GM12874 (cell line): ENCODE measurements around the gene PSMD5.

Source experiments
- CTCF ChIP-seq: IDR thresholded peaks from 2 replicates; pipeline ENCODE4 v1.5.1; 2011; ENCODE audit warnings: low read depth, mild to moderate bottlenecking, control low read depth, low read length, moderate library complexity; ENCODE audit not compliant: insufficient read depth

The PSMD5 gene

GRCh38 chr9:120852240-120853010 lies 9.7 kb upstream of the PSMD5 start:
- TF ChIP-seq CTCF: no peak

DNA sequence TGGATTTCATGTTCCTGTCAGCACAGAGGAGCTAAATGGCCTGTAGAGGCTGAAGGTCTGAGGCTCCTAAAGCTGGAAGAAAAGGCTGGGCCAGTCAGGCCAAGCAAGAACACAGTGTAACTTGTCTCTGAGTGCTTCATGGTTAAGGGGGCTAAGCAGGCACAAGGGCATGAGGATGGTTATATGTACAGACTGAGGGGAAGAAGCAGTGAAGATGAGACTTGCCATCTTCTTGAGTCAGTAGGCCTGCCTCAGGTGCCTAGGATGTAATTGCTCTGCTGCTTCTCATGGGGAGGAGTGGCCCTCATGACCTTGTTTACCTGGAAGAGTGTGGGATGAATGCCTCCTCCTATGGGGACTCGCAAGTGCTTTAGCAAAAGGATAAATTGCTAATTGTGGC lies 8.7 kb upstream of the PSMD5 start:
- no peak for TF ChIP-seq CTCF

GRCh38 chr9:120850315-120850714 lies 7.6 kb upstream of the PSMD5 start:
- no peak for TF ChIP-seq CTCF

GRCh38 chr9:120846906-120847305 lies 4.2 kb upstream of the PSMD5 start:
- no peak for TF ChIP-seq CTCF

- TF ChIP-seq CTCF: no peak
These were observed 3.6 kb upstream of the PSMD5 start for GRCh38 chr9:120846251-120846889.

DNA sequence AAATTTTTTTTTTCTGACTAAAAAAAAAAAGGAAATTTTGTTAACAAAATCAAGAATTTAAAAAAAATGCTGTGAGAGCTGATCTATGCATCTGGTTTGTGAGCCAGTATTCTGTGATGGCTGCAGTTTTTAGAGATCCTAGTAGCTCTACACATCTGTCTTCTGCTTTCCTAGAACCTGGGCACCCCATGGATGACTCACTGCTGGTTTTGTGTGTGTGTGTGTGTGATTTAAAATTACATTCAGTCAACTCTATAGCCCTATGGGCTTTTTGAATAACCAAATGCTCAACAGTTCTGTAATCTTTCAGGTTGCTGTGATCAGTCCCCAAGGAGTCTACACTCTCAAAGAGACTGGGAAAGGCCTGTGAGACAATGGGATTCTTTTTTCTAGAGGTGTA lies 2.5 kb upstream of the PSMD5 start:
- TF ChIP-seq CTCF: no peak

DNA sequence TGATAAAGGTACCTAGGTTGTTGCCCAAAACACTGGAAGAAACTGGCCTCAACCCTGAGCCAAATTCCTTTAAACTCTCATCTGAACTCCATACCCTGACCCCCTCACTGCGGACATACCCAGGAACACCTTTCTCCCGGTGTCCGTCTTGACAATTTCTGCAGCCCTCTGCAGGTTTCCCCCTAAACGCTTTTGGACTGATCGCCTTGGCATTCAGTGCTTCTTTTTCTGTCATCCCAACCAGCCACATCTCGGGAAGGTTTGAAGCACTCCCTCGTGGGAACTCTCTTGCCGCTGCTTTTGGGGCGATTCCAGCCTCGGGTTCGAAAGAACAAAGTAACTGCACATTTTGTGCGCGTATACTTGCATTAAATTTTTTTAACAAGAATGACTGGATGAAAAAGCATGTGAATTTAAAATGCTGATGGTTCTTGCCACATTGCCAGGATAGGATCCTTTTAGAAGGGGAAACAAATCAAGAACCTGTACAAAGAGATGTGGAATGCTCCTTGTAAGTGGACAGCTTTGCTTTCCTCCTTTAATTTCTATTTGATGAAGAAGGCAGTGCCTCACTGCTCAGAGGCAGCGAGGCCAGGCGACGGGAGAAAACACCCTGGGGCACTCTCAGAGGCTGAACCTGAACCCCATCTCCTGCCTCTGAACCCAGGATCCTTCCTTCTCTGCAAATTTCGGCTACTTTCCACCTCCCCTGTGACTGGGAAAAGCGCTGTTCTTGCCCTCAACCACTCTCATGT lies 615 bp downstream of the PSMD5 start:
- no peak for TF ChIP-seq CTCF
